Keratinocyte (primary cell): Measurements from ENCODE around the gene KRT6C.

ENCODE experiments used
- CTCF ChIP-seq, 3 experiments: IDR thresholded peaks in 1 of 3; conservative IDR thresholded peaks in 1 of 3; optimal IDR thresholded peaks in 1 of 3; 2 replicates in 2 of 3; 3 replicates in 1 of 3; pipeline versions ENCODE3 to v1.5.1; 2011; ENCODE audit warnings: low read length in 3 of 3, mild to moderate bottlenecking in 3 of 3, moderate library complexity in 2 of 3, control low read depth in 1 of 3, inconsistent platforms in 1 of 3; ENCODE audit not compliant: insufficient read depth in 2 of 3; ENCODE audit errors: extremely low read depth in 1 of 3
- EZH2 ChIP-seq: IDR thresholded peaks from one replicate; pipeline ENCODE4 v1.6.1; 2012; ENCODE audit warnings: inconsistent platforms, mild to moderate bottlenecking, low read length, moderate library complexity

GRCh38 chr12:52441320-52441911 is 32.2 kb downstream of the KRT6C start:
- no peak for TF ChIP-seq CTCF (optimal IDR thresholded peaks at IDR 0.05 in 1 of 3, IDR thresholded peaks at IDR 0.05 in 1 of 3, conservative IDR thresholded peaks at IDR 0.05 in 1 of 3; ENCODE audit: extremely low read depth in 1 of 3, insufficient read depth in 2 of 3, low read length in 3 of 3)
- no peak for TF ChIP-seq EZH2
